HepG2 (cell line): ENCODE results near the gene USF1. TPM values are rescaled to one million over a fixed set of nuclear protein-coding genes. Genes with fewer than 3 reads are reported as not detected.

Source experiments
- DDIT3 ChIP-seq: sonication (generic); formaldehyde crosslinking; IDR thresholded peaks from 2 replicates; pipeline ENCODE4 v1.4.0; 2020; ENCODE audit warnings: mild to moderate bottlenecking, missing genetic modification reagents
- HNRNPL ChIP-seq: fragments of 200-400 bp; formaldehyde crosslinking; IDR thresholded peaks from 2 replicates; pipeline ENCODE4 v1.6.1; 2017; ENCODE audit warnings: mild to moderate bottlenecking, low read depth, low read length
- MAZ ChIP-seq, 2 experiments: sonication (generic) in 1 of 2; formaldehyde crosslinking in 1 of 2; IDR thresholded peaks; 2 replicates each; pipeline versions ENCODE4 v1.5.0 to v1.6.1; 2012 to 2020; ENCODE audit warnings: low read depth in 2 of 2, mild to moderate bottlenecking in 2 of 2, borderline replicate concordance in 1 of 2, improper control_type of control experiment in 1 of 2, low read length in 1 of 2, missing genetic modification reagents in 1 of 2, moderate library complexity in 1 of 2
- NCOR1 ChIP-seq: fragments of 200-600 bp; sonication (generic); IDR thresholded peaks from 2 replicates; pipeline ENCODE4 v1.7.0; 2017; ENCODE audit warnings: antibody characterized with exemption, low read length, borderline replicate concordance
- PAXIP1 ChIP-seq: sonication (generic); formaldehyde crosslinking; conservative IDR thresholded peaks from 2 replicates; pipeline ENCODE4 v1.4.0; 2020; ENCODE audit warnings: mild to moderate bottlenecking, missing genetic modification reagents, moderate library complexity
- RARA ChIP-seq: IDR thresholded peaks from 2 replicates; pipeline ENCODE4 v1.6.1; 2016; ENCODE audit warnings: missing genetic modification reagents, missing compliant biosample characterization
- RXRA ChIP-seq: sonication (generic); formaldehyde crosslinking; IDR thresholded peaks from 2 replicates; pipeline ENCODE4 v1.5.1; 2020; ENCODE audit warnings: missing genetic modification reagents
- SOX13 ChIP-seq, 3 experiments: fragments of 450-650 bp in 1 of 3; sonication (generic) in 1 of 3; formaldehyde crosslinking in 1 of 3; IDR thresholded peaks in 2 of 3; conservative IDR thresholded peaks in 1 of 3; 2 replicates each; pipeline versions ENCODE4 v1.5.0 to v1.6.1; 2016 to 2020; ENCODE audit warnings: antibody characterized with exemption in 1 of 3, mild to moderate bottlenecking in 1 of 3, missing compliant biosample characterization in 1 of 3, missing genetic modification reagents in 1 of 3, moderate library complexity in 1 of 3
- TCF7 ChIP-seq: sonication (generic); IDR thresholded peaks from 2 replicates; pipeline ENCODE4 v1.6.1; 2016; ENCODE audit warnings: antibody characterized with exemption, low read depth
- ZKSCAN8 ChIP-seq: IDR thresholded peaks from 2 replicates; pipeline ENCODE4 v1.6.1; 2016; ENCODE audit warnings: borderline replicate concordance, missing genetic modification reagents, missing compliant biosample characterization
- ZMYM4 ChIP-seq: sonication (generic); formaldehyde crosslinking; IDR thresholded peaks from 2 replicates; pipeline ENCODE4 v1.8.1; 2023; ENCODE audit warnings: mild to moderate bottlenecking, missing genetic modification reagents
- ZNF614 ChIP-seq: IDR thresholded peaks from 2 replicates; pipeline ENCODE4 v1.6.1; 2018; ENCODE audit warnings: missing biosample characterization, missing genetic modification reagents, inconsistent platforms, borderline replicate concordance
- ZNF773 ChIP-seq: sonication (generic); formaldehyde crosslinking; IDR thresholded peaks from 2 replicates; pipeline ENCODE4 v1.4.0; 2020; ENCODE audit warnings: missing genetic modification reagents, borderline replicate concordance
- polyA plus RNA-seq, 8 experiments: library from polyadenylated mRNA; depleted of rRNA in 3 of 8; stranded (reverse) in 7 of 8; unstranded in 1 of 8; fragments of >200 nt; fragmentation: Illumina TruSeq in 4 of 8; extraction: Trizol in 4 of 8; gene quantifications; 2 replicates each; pipeline versions ENCODE4 v1.2.1 to v1.2.3, GENCODE V29; 2011 to 2016; ENCODE audit warnings: low read depth in 4 of 8, missing spikeins in 1 of 8, mixed read lengths in 1 of 8; ENCODE audit not compliant: insufficient read depth in 1 of 8
- total RNA-seq, 5 experiments: library from RNA; depleted of rRNA; stranded (reverse); fragments of >200 nt; fragmentation: Illumina TruSeq; extraction: Trizol; gene quantifications; 2 replicates each; pipeline ENCODE4 v1.2.3, GENCODE V29; 2016; ENCODE audit warnings: low read depth in 1 of 5
- TF ChIP-seq, protein P1 (sequence below): sonication (generic); formaldehyde crosslinking; IDR thresholded peaks from 2 replicates; pipeline ENCODE4; 2020; ENCODE audit warnings: missing genetic modification reagents, mild to moderate bottlenecking, borderline replicate concordance
- TF ChIP-seq, protein P2 (sequence below): sonication (generic); formaldehyde crosslinking; IDR thresholded peaks from 2 replicates; pipeline ENCODE4 v1.5.0; 2020; ENCODE audit warnings: mild to moderate bottlenecking, missing genetic modification reagents
- TF ChIP-seq, protein P3 (sequence below): sonication (generic); formaldehyde crosslinking; IDR thresholded peaks from 2 replicates; pipeline ENCODE4 v1.9.0; 2022; ENCODE audit warnings: missing genetic modification reagents, mild to moderate bottlenecking, borderline replicate concordance

Gene USF1
- total and polyA plus RNA-seq, 2 of the 13 experiments (the other 11 are each of a cell fraction or from before 2014, with no cell fraction given): 26.9 to 39.4 TPM

GRCh38 chr1:161072751-161073449 is 27.1 kb upstream of the USF1 start (continued):
- TF ChIP-seq ZNF614 (CRISPR knock-in tag): no peak
- no peak for TF ChIP-seq SOX13 (IDR thresholded peaks at IDR 0.05)
- peak in 1 of 2 experiments; percentile 56; a peak in 1 of 4 replicates for TF ChIP-seq SOX13 (CRISPR knock-in tag; conservative IDR thresholded peaks at IDR 0.05 in 1 of 2, IDR thresholded peaks at IDR 0.05 in 1 of 2)
- 0 out of 2 replicates have a peak, but pooled peaks have one; percentile 9 for TF ChIP-seq PAXIP1 (CRISPR knock-in tag)
- TF ChIP-seq, protein P1, sequence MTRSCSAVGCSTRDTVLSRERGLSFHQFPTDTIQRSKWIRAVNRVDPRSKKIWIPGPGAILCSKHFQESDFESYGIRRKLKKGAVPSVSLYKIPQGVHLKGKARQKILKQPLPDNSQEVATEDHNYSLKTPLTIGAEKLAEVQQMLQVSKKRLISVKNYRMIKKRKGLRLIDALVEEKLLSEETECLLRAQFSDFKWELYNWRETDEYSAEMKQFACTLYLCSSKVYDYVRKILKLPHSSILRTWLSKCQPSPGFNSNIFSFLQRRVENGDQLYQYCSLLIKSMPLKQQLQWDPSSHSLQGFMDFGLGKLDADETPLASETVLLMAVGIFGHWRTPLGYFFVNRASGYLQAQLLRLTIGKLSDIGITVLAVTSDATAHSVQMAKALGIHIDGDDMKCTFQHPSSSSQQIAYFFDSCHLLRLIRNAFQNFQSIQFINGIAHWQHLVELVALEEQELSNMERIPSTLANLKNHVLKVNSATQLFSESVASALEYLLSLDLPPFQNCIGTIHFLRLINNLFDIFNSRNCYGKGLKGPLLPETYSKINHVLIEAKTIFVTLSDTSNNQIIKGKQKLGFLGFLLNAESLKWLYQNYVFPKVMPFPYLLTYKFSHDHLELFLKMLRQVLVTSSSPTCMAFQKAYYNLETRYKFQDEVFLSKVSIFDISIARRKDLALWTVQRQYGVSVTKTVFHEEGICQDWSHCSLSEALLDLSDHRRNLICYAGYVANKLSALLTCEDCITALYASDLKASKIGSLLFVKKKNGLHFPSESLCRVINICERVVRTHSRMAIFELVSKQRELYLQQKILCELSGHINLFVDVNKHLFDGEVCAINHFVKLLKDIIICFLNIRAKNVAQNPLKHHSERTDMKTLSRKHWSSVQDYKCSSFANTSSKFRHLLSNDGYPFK: no peak
- TF ChIP-seq DDIT3 (CRISPR knock-in tag): no peak
- TF ChIP-seq, protein P2, sequence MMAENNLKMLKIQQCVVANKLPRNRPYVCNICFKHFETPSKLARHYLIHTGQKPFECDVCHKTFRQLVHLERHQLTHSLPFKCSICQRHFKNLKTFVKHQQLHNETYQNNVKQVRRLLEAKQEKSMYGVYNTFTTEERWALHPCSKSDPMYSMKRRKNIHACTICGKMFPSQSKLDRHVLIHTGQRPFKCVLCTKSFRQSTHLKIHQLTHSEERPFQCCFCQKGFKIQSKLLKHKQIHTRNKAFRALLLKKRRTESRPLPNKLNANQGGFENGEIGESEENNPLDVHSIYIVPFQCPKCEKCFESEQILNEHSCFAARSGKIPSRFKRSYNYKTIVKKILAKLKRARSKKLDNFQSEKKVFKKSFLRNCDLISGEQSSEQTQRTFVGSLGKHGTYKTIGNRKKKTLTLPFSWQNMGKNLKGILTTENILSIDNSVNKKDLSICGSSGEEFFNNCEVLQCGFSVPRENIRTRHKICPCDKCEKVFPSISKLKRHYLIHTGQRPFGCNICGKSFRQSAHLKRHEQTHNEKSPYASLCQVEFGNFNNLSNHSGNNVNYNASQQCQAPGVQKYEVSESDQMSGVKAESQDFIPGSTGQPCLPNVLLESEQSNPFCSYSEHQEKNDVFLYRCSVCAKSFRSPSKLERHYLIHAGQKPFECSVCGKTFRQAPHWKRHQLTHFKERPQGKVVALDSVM (CRISPR knock-in tag): peak; percentile 87
- 0 out of 2 replicates have a peak, but pooled peaks have one; percentile 56 for TF ChIP-seq HNRNPL
- 0 out of 2 replicates have a peak, but pooled peaks have one; percentile 24 for TF ChIP-seq NCOR1
- peak; percentile 84 for TF ChIP-seq RARA (CRISPR knock-in tag)
- TF ChIP-seq RXRA (CRISPR knock-in tag): peak; percentile 49; the same call in 1 of the 2 replicates
- no peak for TF ChIP-seq MAZ (IDR thresholded peaks at IDR 0.05; ENCODE audit: borderline replicate concordance, low read depth, low read length)
- TF ChIP-seq MAZ (CRISPR knock-in tag; IDR thresholded peaks at IDR 0.05; ENCODE audit: low read depth): 0 out of 2 replicates have a peak, but pooled peaks have one; percentile 27
- no peak for TF ChIP-seq ZKSCAN8
- 0 out of 2 replicates have a peak, but pooled peaks have one; percentile 31 for TF ChIP-seq ZMYM4 (CRISPR knock-in tag)
- 0 out of 2 replicates have a peak, but pooled peaks have one; percentile 7 for TF ChIP-seq TCF7
- TF ChIP-seq, protein P3, sequence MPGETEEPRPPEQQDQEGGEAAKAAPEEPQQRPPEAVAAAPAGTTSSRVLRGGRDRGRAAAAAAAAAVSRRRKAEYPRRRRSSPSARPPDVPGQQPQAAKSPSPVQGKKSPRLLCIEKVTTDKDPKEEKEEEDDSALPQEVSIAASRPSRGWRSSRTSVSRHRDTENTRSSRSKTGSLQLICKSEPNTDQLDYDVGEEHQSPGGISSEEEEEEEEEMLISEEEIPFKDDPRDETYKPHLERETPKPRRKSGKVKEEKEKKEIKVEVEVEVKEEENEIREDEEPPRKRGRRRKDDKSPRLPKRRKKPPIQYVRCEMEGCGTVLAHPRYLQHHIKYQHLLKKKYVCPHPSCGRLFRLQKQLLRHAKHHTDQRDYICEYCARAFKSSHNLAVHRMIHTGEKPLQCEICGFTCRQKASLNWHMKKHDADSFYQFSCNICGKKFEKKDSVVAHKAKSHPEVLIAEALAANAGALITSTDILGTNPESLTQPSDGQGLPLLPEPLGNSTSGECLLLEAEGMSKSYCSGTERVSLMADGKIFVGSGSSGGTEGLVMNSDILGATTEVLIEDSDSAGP: peak; percentile 27; the same call in 1 of the 2 replicates
- TF ChIP-seq ZNF773 (CRISPR knock-in tag): no peak
